IMR-90 (cell line): ENCODE results near the gene INPP5A. TPM values are rescaled to one million over a fixed set of nuclear protein-coding genes. Genes with fewer than 3 reads are reported as not detected.

Experiments
- ATAC-seq: fragments of 200-7000 bp; cut with Tn5 transposase; 2 replicates; pipeline ENCODE4 v1.9.1; 2020; ENCODE audit warnings: low read depth, mild to moderate bottlenecking, moderate library complexity
- BruUV-seq: library from RNA; stranded (reverse); fragments of 400-500 nt; replicated peaks from 2 replicates; lab custom pipeline; 2021; lab: Mats Ljungman, UMichigan
- CTCF ChIA-PET: fragments of 300-600 bp; formaldehyde crosslinking; extraction: SDS; loops from one replicate; lab custom pipeline; 2021; ENCODE audit warnings: antibody characterized with exemption; lab: Yijun Ruan, JAX
- POLR2A ChIA-PET: fragments of 300-600 bp; sonication (Branson Sonifier 250); formaldehyde crosslinking; loops from one replicate; lab custom pipeline; 2022; ENCODE audit warnings: antibody characterized with exemption; ENCODE audit not compliant: unreplicated experiment; lab: Charles Lee
- DNase-seq: peaks from one replicate; pipeline ENCODE4 v3.0.0; 2013
- H2AFZ ChIP-seq: replicated peaks from 2 replicates; pipeline ENCODE3; 2013; ENCODE audit warnings: low read length, mild to moderate bottlenecking; ENCODE audit not compliant: poor library complexity
- H2AK5ac ChIP-seq: 2 replicates; pipeline ENCODE4 v1.6.1; 2013; ENCODE audit warnings: low read depth, low read length, inconsistent platforms
- H2AK9ac ChIP-seq: replicated peaks from 2 replicates; pipeline ENCODE3; 2013; ENCODE audit warnings: mild to moderate bottlenecking, low read depth, low read length, moderate library complexity; ENCODE audit not compliant: poor library complexity
- H2BK120ac ChIP-seq: 2 replicates; pipeline ENCODE4 v1.6.1; 2013; ENCODE audit warnings: low read depth, low read length, inconsistent platforms
- H2BK15ac ChIP-seq: 3 replicates; pipeline ENCODE4 v1.6.1; 2013; ENCODE audit warnings: low read depth, low read length, inconsistent platforms
- H2BK20ac ChIP-seq: 2 replicates; pipeline ENCODE4 v1.6.1; 2013; ENCODE audit warnings: low read depth, mild to moderate bottlenecking, inconsistent platforms, low read length, moderate library complexity
- H2BK5ac ChIP-seq: 2 replicates; pipeline ENCODE4 v1.6.1; 2013; ENCODE audit warnings: mild to moderate bottlenecking, low read depth, low read length, inconsistent platforms; ENCODE audit not compliant: poor library complexity, severe bottlenecking
- H3K14ac ChIP-seq: replicated peaks from 2 replicates; pipeline ENCODE4 v1.6.1; 2013; ENCODE audit warnings: low read depth, low read length, inconsistent platforms
- H3K18ac ChIP-seq: 2 replicates; pipeline ENCODE4 v1.6.1; 2013; ENCODE audit warnings: low read depth, low read length, control low read depth
- H3K23ac ChIP-seq: 2 replicates; pipeline ENCODE4 v1.6.1; 2013; ENCODE audit warnings: low read depth, low read length, inconsistent platforms
- H3K27ac ChIP-seq: 2 replicates; pipeline ENCODE4 v1.5.1; 2013; ENCODE audit warnings: mild to moderate bottlenecking, control low read depth, low read length; ENCODE audit not compliant: insufficient read depth
- H3K27me3 ChIP-seq: 2 replicates; pipeline ENCODE4 v1.6.1; 2013; ENCODE audit warnings: low read length; ENCODE audit not compliant: control insufficient read depth, insufficient read depth
- H3K36me3 ChIP-seq: 2 replicates; pipeline ENCODE4 v1.6.1; 2013; ENCODE audit warnings: low read length, mixed read lengths; ENCODE audit not compliant: control insufficient read depth, insufficient read depth
- H3K4ac ChIP-seq: 2 replicates; pipeline ENCODE4 v1.6.1; 2013; ENCODE audit warnings: low read depth, low read length, inconsistent platforms
- H3K4me1 ChIP-seq: 2 replicates; pipeline ENCODE4 v1.6.1; 2013; ENCODE audit warnings: low read length, mixed read lengths; ENCODE audit not compliant: control insufficient read depth, insufficient read depth
- H3K4me2 ChIP-seq: 2 replicates; pipeline ENCODE4 v1.6.1; 2013; ENCODE audit warnings: low read depth, mild to moderate bottlenecking, control low read depth, low read length, moderate library complexity
- H3K4me3 ChIP-seq: 2 replicates; pipeline ENCODE4 v1.5.1; 2013; ENCODE audit warnings: low read depth, mild to moderate bottlenecking, control low read depth, low read length, moderate library complexity; ENCODE audit not compliant: insufficient read depth
- H3K56ac ChIP-seq: 2 replicates; pipeline ENCODE4 v1.6.1; 2013; ENCODE audit warnings: low read length, inconsistent platforms; ENCODE audit not compliant: insufficient read depth; ENCODE audit errors: extremely low read depth
- H3K79me1 ChIP-seq, 2 experiments: 2 replicates each; pipeline ENCODE4 v1.6.1; 2013; ENCODE audit warnings: low read length in 2 of 2, inconsistent platforms in 1 of 2, low read depth in 1 of 2
- H3K9ac ChIP-seq: 2 replicates; pipeline ENCODE4 v1.6.1; 2013; ENCODE audit warnings: low read depth, low read length, control low read depth
- H3K9me1 ChIP-seq: 2 replicates; pipeline ENCODE4 v1.6.1; 2013; ENCODE audit warnings: low read length, inconsistent platforms; ENCODE audit not compliant: insufficient read depth
- H3K9me3 ChIP-seq: 2 replicates; pipeline ENCODE4 v1.6.1; 2013; ENCODE audit warnings: low read length; ENCODE audit not compliant: control insufficient read depth, insufficient read depth
- H4K20me1 ChIP-seq: 2 replicates; pipeline ENCODE4 v1.6.1; 2013; ENCODE audit warnings: low read length, inconsistent platforms; ENCODE audit not compliant: insufficient read depth
- H4K5ac ChIP-seq: 2 replicates; pipeline ENCODE4 v1.6.1; 2013; ENCODE audit warnings: mild to moderate bottlenecking, low read depth, low read length, control low read depth
- H4K8ac ChIP-seq, 2 experiments: 2 replicates each; pipeline ENCODE4 v1.6.1; 2013; ENCODE audit warnings: low read depth in 2 of 2, low read length in 2 of 2, control low read depth in 1 of 2, inconsistent platforms in 1 of 2
- H4K91ac ChIP-seq: 2 replicates; pipeline ENCODE4 v1.6.1; 2013; ENCODE audit warnings: low read depth, low read length, inconsistent platforms; ENCODE audit not compliant: insufficient read depth
- BHLHE40 ChIP-seq: fragments of 150-350 bp; IDR thresholded peaks from 2 replicates; pipeline ENCODE4 v1.6.1; 2016; ENCODE audit warnings: mild to moderate bottlenecking, low read depth, low read length
- CHD1 ChIP-seq: IDR thresholded peaks from 2 replicates; pipeline ENCODE4 v1.6.1; 2012; ENCODE audit warnings: low read depth, low read length, improper control_type of control experiment
- FOS ChIP-seq: fragments of 150-350 bp; IDR thresholded peaks from 2 replicates; pipeline ENCODE4 v1.6.1; 2016; ENCODE audit warnings: low read depth, low read length
- MAFK ChIP-seq: IDR thresholded peaks from 2 replicates; pipeline ENCODE4 v1.6.1; 2012; ENCODE audit warnings: low read depth, low read length, improper control_type of control experiment
- MAZ ChIP-seq: IDR thresholded peaks from 2 replicates; pipeline ENCODE4 v1.6.1; 2012; ENCODE audit warnings: low read depth, mild to moderate bottlenecking, low read length, improper control_type of control experiment, moderate library complexity, borderline replicate concordance
- MXI1 ChIP-seq: IDR thresholded peaks from 2 replicates; pipeline ENCODE4 v1.6.1; 2012; ENCODE audit warnings: low read depth, mild to moderate bottlenecking, low read length, moderate library complexity, borderline replicate concordance
- POLR2A ChIP-seq: IDR thresholded peaks from 2 replicates; pipeline ENCODE4 v1.6.1; 2012; ENCODE audit warnings: mild to moderate bottlenecking, low read depth, low read length
- RAD21 ChIP-seq: IDR thresholded peaks from 2 replicates; pipeline ENCODE4 v1.6.1; 2012; ENCODE audit warnings: low read length, improper control_type of control experiment
- RCOR1 ChIP-seq: IDR thresholded peaks from 2 replicates; pipeline ENCODE4 v1.6.1; 2012; ENCODE audit warnings: mild to moderate bottlenecking, low read length, improper control_type of control experiment; ENCODE audit not compliant: insufficient replicate concordance
- RFX5 ChIP-seq: IDR thresholded peaks from 2 replicates; pipeline ENCODE4 v1.8.0; 2012; ENCODE audit warnings: low read depth, mild to moderate bottlenecking, low read length, moderate library complexity
- SMC3 ChIP-seq: fragments of 150-350 bp; IDR thresholded peaks from 2 replicates; pipeline ENCODE4 v1.6.1; 2016; ENCODE audit warnings: low read depth, mild to moderate bottlenecking, antibody characterized with exemption, low read length, moderate library complexity
- WGBS, 2 experiments: methylation state at CpG; one replicate each; pipeline versions ENCODE4 v1.1.5 to v1.1.7; 2013; ENCODE audit warnings: missing lambda C conversion rate in 2 of 2; ENCODE audit not compliant: insufficient read length in 1 of 2; ENCODE audit errors: extremely low coverage in 2 of 2; 5-methylcytosine and 5-hydroxymethylcytosine counted together
- dilution Hi-C: fragments of 300-500 bp; cut with HindIII; formaldehyde crosslinking; loops from one replicate; pipeline ENCODE4 v1.14.3; 2018; ENCODE audit warnings: low sequenced_read_pairs; ENCODE audit not compliant: unreplicated experiment
- in situ Hi-C: fragments of 300-500 bp; cut with MboI; formaldehyde crosslinking; loops from 3 replicates; pipeline ENCODE4 v1.14.3; 2019; ENCODE audit warnings: low sequenced_read_pairs, inconsistent platforms, mixed read lengths
- intact Hi-C: fragments of 100-400 bp; cut with micrococcal nuclease; formaldehyde crosslinking; loops from 2 replicates; pipeline ENCODE4 v1.10.0; 2022
- polyA plus RNA-seq, 3 experiments: library from polyadenylated mRNA; depleted of rRNA; stranded (reverse); fragments of >200 nt; gene quantifications; 2 replicates each; pipeline ENCODE4 v1.2.3, GENCODE V29; 2012; ENCODE audit warnings: low replicate concordance in 1 of 3
- total RNA-seq: library from RNA; depleted of rRNA; stranded (reverse); fragments of >200 nt; gene quantifications from 2 replicates; pipeline ENCODE4 v1.2.3, GENCODE V29; 2012
- TF ChIP-seq, protein P1 (sequence below): fragments of 150-350 bp; IDR thresholded peaks from 2 replicates; pipeline ENCODE4 v1.6.1; 2016; ENCODE audit warnings: low read depth, mild to moderate bottlenecking, low read length, moderate library complexity, borderline replicate concordance
- TF ChIP-seq, protein P2 (sequence below): conservative IDR thresholded peaks from 2 replicates; pipeline ENCODE4 v1.5.1; 2012; ENCODE audit warnings: mild to moderate bottlenecking, low read depth, low read length, improper control_type of control experiment
- TF ChIP-seq, protein P3 (sequence below): fragments of 150-350 bp; IDR thresholded peaks from 2 replicates; pipeline ENCODE4 v1.6.1; 2017; ENCODE audit warnings: mild to moderate bottlenecking, antibody characterized with exemption, low read length, low read depth

The INPP5A gene
- total and polyA plus RNA-seq, 2 of the 4 experiments (the other 2 are of a cell fraction) = 21.4 to 36.7 TPM

DNA sequence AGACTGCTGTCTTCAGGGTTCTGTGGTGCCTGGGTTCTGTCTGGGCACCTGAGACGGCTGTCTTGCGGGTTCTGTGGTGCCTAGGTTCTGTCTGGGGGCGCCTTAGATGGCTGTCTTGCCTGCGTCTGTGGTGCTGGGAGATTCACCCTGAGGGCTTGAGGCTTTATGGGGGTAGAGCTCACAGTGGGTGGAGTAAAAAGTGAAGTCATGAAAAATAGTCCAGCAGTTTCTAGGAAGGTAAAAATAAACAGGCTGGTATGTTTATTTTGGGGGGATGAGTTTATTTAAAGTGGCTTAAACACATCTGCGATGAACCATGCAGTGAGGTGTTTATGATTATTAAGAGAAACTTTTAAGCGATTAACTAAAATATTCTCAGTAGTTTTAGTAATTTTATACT is 184.1 kb downstream of the INPP5A start:
- H2BK120ac ChIP-seq = no peak overlapping the region
- WGBS, 2 experiments = 71% methylated on average over 1 of the region's 6 CpGs; no CpG with 5 or more reads in 1 of the 2 experiments
- dilution Hi-C loops = no loop called here
- no peak overlapping the region for H3K14ac ChIP-seq
- peak overlapping the region; percentile 49; the same call in 1 of the 2 replicates for H3K4me2 ChIP-seq
- no peaks in the 10 kb centered on the region; the same call in 1 of the 2 replicates for H4K20me1 ChIP-seq
- H3K18ac ChIP-seq = no peak overlapping the region
- peaks cover 7% of the 10 kb centered on the region for H3K4me1 ChIP-seq
- H4K91ac ChIP-seq = no peak overlapping the region
- peaks cover 2% of the 10 kb centered on the region; the same call in 1 of the 2 replicates for H3K9me3 ChIP-seq
- H4K5ac ChIP-seq = no peak overlapping the region
- no peak overlapping the region for H2AK5ac ChIP-seq
- H3K9me1 ChIP-seq = no peaks in the 10 kb centered on the region
- H3K27me3 ChIP-seq = no peaks in the 10 kb centered on the region
- no peak overlapping the region for H2AK9ac ChIP-seq
- no peak overlapping the region for H2BK20ac ChIP-seq
- H2BK5ac ChIP-seq = no peak overlapping the region
- DNase-seq (peak; percentile 49), ATAC-seq (peak; percentile 96)
- no peak overlapping the region for H2AFZ ChIP-seq
- intact Hi-C loops = no loop called here
- ChIA-PET POLR2A (no interaction called here), CTCF (no interaction called here)
- in situ Hi-C loops = no loop called here
- H3K27ac ChIP-seq = peak overlapping the region; percentile 13; the same call in 1 of the 2 replicates
- peaks cover 0 to 2% of the 10 kb centered on the region in 2 experiments; a peak in 1 of 4 replicates for H3K79me1 ChIP-seq
- no peak overlapping the region for H3K4ac ChIP-seq
- no peak overlapping the region for H3K4me3 ChIP-seq
- H3K23ac ChIP-seq = no peak overlapping the region
- no peak overlapping the region for H3K56ac ChIP-seq
- no TSS peak for BruUV-seq
- no peak overlapping the region for H3K9ac ChIP-seq
- no peak overlapping the region for H4K8ac ChIP-seq
- peaks cover 1% of the 10 kb centered on the region; the same call in 1 of the 2 replicates for H3K36me3 ChIP-seq
- TF ChIP-seq RFX5 (no peak), MAZ (no peak), SMC3 (no peak), MAFK (no peak), POLR2A (no peak), RAD21 (no peak), FOS (no peak), MXI1 (no peak), BHLHE40 (no peak), RCOR1 (no peak), CHD1 (no peak)
- TF ChIP-seq, protein P1, sequence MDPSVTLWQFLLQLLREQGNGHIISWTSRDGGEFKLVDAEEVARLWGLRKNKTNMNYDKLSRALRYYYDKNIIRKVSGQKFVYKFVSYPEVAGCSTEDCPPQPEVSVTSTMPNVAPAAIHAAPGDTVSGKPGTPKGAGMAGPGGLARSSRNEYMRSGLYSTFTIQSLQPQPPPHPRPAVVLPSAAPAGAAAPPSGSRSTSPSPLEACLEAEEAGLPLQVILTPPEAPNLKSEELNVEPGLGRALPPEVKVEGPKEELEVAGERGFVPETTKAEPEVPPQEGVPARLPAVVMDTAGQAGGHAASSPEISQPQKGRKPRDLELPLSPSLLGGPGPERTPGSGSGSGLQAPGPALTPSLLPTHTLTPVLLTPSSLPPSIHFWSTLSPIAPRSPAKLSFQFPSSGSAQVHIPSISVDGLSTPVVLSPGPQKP = no peak
- TF ChIP-seq, protein P2, sequence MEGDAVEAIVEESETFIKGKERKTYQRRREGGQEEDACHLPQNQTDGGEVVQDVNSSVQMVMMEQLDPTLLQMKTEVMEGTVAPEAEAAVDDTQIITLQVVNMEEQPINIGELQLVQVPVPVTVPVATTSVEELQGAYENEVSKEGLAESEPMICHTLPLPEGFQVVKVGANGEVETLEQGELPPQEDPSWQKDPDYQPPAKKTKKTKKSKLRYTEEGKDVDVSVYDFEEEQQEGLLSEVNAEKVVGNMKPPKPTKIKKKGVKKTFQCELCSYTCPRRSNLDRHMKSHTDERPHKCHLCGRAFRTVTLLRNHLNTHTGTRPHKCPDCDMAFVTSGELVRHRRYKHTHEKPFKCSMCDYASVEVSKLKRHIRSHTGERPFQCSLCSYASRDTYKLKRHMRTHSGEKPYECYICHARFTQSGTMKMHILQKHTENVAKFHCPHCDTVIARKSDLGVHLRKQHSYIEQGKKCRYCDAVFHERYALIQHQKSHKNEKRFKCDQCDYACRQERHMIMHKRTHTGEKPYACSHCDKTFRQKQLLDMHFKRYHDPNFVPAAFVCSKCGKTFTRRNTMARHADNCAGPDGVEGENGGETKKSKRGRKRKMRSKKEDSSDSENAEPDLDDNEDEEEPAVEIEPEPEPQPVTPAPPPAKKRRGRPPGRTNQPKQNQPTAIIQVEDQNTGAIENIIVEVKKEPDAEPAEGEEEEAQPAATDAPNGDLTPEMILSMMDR = no peak
- TF ChIP-seq, protein P3, sequence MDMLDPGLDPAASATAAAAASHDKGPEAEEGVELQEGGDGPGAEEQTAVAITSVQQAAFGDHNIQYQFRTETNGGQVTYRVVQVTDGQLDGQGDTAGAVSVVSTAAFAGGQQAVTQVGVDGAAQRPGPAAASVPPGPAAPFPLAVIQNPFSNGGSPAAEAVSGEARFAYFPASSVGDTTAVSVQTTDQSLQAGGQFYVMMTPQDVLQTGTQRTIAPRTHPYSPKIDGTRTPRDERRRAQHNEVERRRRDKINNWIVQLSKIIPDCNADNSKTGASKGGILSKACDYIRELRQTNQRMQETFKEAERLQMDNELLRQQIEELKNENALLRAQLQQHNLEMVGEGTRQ = no peak
- no peak overlapping the region for H2BK15ac ChIP-seq
